K562 (cell line): ENCODE results near the gene ANTKMT. TPM values are rescaled to one million over a fixed set of nuclear protein-coding genes. Genes with fewer than 3 reads are reported as not detected.

Experiments
- ARID4B ChIP-seq: sonication (generic); formaldehyde crosslinking; IDR thresholded peaks from 2 replicates; pipeline ENCODE4 v1.8.0; 2022; ENCODE audit warnings: mild to moderate bottlenecking, missing genetic modification reagents
- BCLAF1 ChIP-seq, 2 experiments: fragments of 450-650 bp in 1 of 2; IDR thresholded peaks; 2 replicates each; pipeline ENCODE4 v1.6.1; 2011 to 2017; ENCODE audit warnings: low read depth in 2 of 2, antibody characterized with exemption in 1 of 2, borderline replicate concordance in 1 of 2, low read length in 1 of 2, mild to moderate bottlenecking in 1 of 2, mixed read lengths in 1 of 2; ENCODE audit not compliant: control insufficient read depth in 1 of 2
- CHD2 ChIP-seq: IDR thresholded peaks from 2 replicates; pipeline ENCODE4 v1.6.1; 2011; ENCODE audit warnings: low read depth, low read length
- IRF2 ChIP-seq: sonication (generic); formaldehyde crosslinking; IDR thresholded peaks from 2 replicates; pipeline ENCODE4 v1.8.1; 2022; ENCODE audit warnings: mild to moderate bottlenecking, missing genetic modification reagents
- KAT2B ChIP-seq: IDR thresholded peaks from one replicate; pipeline ENCODE4 v1.6.1; 2012; ENCODE audit warnings: low read depth, mild to moderate bottlenecking, control low read depth, inconsistent platforms, low read length, moderate library complexity
- KHSRP ChIP-seq: fragments of 450-650 bp; IDR thresholded peaks from 2 replicates; pipeline ENCODE4 v1.6.1; 2017
- KLF6 ChIP-seq: fragments of 250-450 bp; sonication (Bioruptor Pico); IDR thresholded peaks from 2 replicates; pipeline ENCODE4 v1.4.0; 2020; ENCODE audit warnings: mild to moderate bottlenecking, moderate library complexity, borderline replicate concordance
- MED1 ChIP-seq: sonication (generic); formaldehyde crosslinking; IDR thresholded peaks from 2 replicates; pipeline ENCODE4 v1.8.1; 2023; ENCODE audit warnings: missing genetic modification reagents, borderline replicate concordance
- PHF20 ChIP-seq: fragments of 450-650 bp; IDR thresholded peaks from 2 replicates; pipeline ENCODE4 v1.6.1; 2018; ENCODE audit not compliant: partially characterized antibody
- PREB ChIP-seq: sonication (generic); formaldehyde crosslinking; IDR thresholded peaks from 2 replicates; pipeline ENCODE4 v1.8.1; 2023; ENCODE audit warnings: mild to moderate bottlenecking, missing genetic modification reagents
- TEAD2 ChIP-seq: fragments of 450-650 bp; IDR thresholded peaks from 2 replicates; pipeline ENCODE4 v1.6.1; 2016; ENCODE audit warnings: missing genetic modification characterization, control low read depth, missing compliant biosample characterization
- THRA ChIP-seq: fragments of 450-650 bp; IDR thresholded peaks from 2 replicates; pipeline ENCODE4 v1.6.1; 2017; ENCODE audit warnings: mild to moderate bottlenecking, moderate library complexity
- ZBTB1 ChIP-seq: sonication (generic); formaldehyde crosslinking; IDR thresholded peaks from 2 replicates; pipeline ENCODE4 v1.8.1; 2023; ENCODE audit warnings: missing genetic modification reagents, low read depth, mild to moderate bottlenecking, borderline replicate concordance
- ZBTB2 ChIP-seq: fragments of 450-650 bp; IDR thresholded peaks from 2 replicates; pipeline ENCODE4 v1.6.1; 2016; ENCODE audit warnings: antibody characterized with exemption
- ZNF134 ChIP-seq: fragments of 250-450 bp; sonication (Bioruptor Pico); conservative IDR thresholded peaks from 2 replicates; pipeline ENCODE4 v1.4.0; 2020
- ZNF324 ChIP-seq: fragments of 250-450 bp; sonication (Bioruptor Pico); IDR thresholded peaks from 2 replicates; pipeline ENCODE4 v1.4.0; 2020; ENCODE audit warnings: mild to moderate bottlenecking
- polyA plus RNA-seq, 8 experiments: library from polyadenylated mRNA; depleted of rRNA in 4 of 8; stranded (reverse) in 5 of 8; unstranded in 3 of 8; fragments of >200 nt; fragmentation: Nextera tagmentation in 2 of 8; fragmentation: Illumina TruSeq in 1 of 8; extraction: Ambion mirVana in 2 of 8; extraction: Trizol in 1 of 8; gene quantifications; 2 replicates each; pipeline versions ENCODE4 v1.2.1 to v1.2.3, GENCODE V29; 2011 to 2014; ENCODE audit warnings: inconsistent platforms in 1 of 8, missing spikeins in 1 of 8
- total RNA-seq, 7 experiments: library from RNA; depleted of rRNA in 6 of 7; stranded (reverse); fragments of >200 nt in 6 of 7; fragmentation: Illumina TruSeq in 2 of 7; extraction: Trizol in 2 of 7; gene quantifications; 2 replicates each; pipeline versions ENCODE4 v1.2.1 to v1.2.3, GENCODE V29; 2011 to 2021; ENCODE audit warnings: low replicate concordance in 1 of 7

ANTKMT gene
- total and polyA plus RNA-seq, 9 of the 15 experiments (the other 6 are each of a cell fraction or from before 2014, with no cell fraction given): 0.58 to 217 (median 19.1) TPM

GRCh38 chr16:679814-680624 lies 40.9 kb upstream of the ANTKMT start, which contains the start of gene STUB1 (continued):
- TF ChIP-seq ARID4B (CRISPR knock-in tag) (no peak; the same call in none of the 2 replicates), KAT2B (no peak), KLF6 (CRISPR knock-in tag) (no peak), ZNF324 (CRISPR knock-in tag) (no peak), THRA (no peak), TEAD2 (no peak), ZBTB2 (0 out of 2 replicates have a peak, but pooled peaks have one; percentile 62), MED1 (no peak), KHSRP (no peak), PHF20 (no peak), ZNF134 (CRISPR knock-in tag) (no peak), ZBTB1 (CRISPR knock-in tag) (no peak), BCLAF1 (IDR thresholded peaks at IDR 0.05; ENCODE audit: borderline replicate concordance in 1 of 2, control insufficient read depth in 1 of 2, low read depth in 2 of 2, low read length in 1 of 2) (no peak), PREB (no peak), IRF2 (CRISPR knock-in tag) (no peak), CHD2 (no peak)
